Fibroblast of lung (primary cell): ENCODE results near the gene PAK2. TPM values are rescaled to one million over a fixed set of nuclear protein-coding genes. Genes with fewer than 3 reads are reported as not detected.
"Not testable (repeated sequence)": the region's sequence is repeated elsewhere in the genome, so short reads cannot be mapped to it uniquely, and the experiment has no call there.

Experiments used
- DNase-seq, 2 donors: peaks; one replicate each; pipeline versions ENCODE4 v3.0.0 to v3.0.0-alpha.2; 2010; ENCODE audit warnings: low read depth in 2 of 2
- H2AFZ ChIP-seq: 2 replicates; pipeline ENCODE4 v1.5.1; 2012; ENCODE audit warnings: low read length, control low read depth, inconsistent platforms
- H3K27ac ChIP-seq: 2 replicates; pipeline ENCODE4 v1.5.1; 2011; ENCODE audit warnings: low read length, control low read depth; ENCODE audit not compliant: insufficient read depth
- H3K27me3 ChIP-seq: 2 replicates; pipeline ENCODE4 v1.5.1; 2011; ENCODE audit warnings: mild to moderate bottlenecking, low read length; ENCODE audit not compliant: control insufficient read depth, insufficient read depth
- H3K36me3 ChIP-seq: 2 replicates; pipeline ENCODE4 v1.5.1; 2011; ENCODE audit warnings: low read length; ENCODE audit not compliant: control insufficient read depth, insufficient read depth
- H3K4me1 ChIP-seq: 2 replicates; pipeline ENCODE4 v1.5.1; 2011; ENCODE audit warnings: low read length; ENCODE audit not compliant: control insufficient read depth, insufficient read depth; ENCODE audit errors: extremely low read depth
- H3K4me2 ChIP-seq: 2 replicates; pipeline ENCODE4 v1.5.1; 2011; ENCODE audit warnings: low read length, control low read depth; ENCODE audit not compliant: insufficient read depth; ENCODE audit errors: extremely low read depth
- H3K4me3 ChIP-seq, 4 experiments: fragments of 200-600 bp in 1 of 4; sonication (generic) in 1 of 4; replicated peaks in 1 of 4; 2 replicates each; pipeline ENCODE4 v1.5.1; 2011 to 2016; ENCODE audit warnings: low read length in 4 of 4, low read depth in 3 of 4, mild to moderate bottlenecking in 3 of 4, control low read depth in 2 of 4, inconsistent platforms in 1 of 4, mixed read lengths in 1 of 4; ENCODE audit not compliant: insufficient read depth in 1 of 4; ENCODE audit errors: control extremely low read depth in 1 of 4
- H3K79me2 ChIP-seq: 2 replicates; pipeline ENCODE4 v1.5.1; 2012; ENCODE audit warnings: mild to moderate bottlenecking, low read length, inconsistent platforms; ENCODE audit not compliant: control insufficient read depth, insufficient read depth
- H3K9ac ChIP-seq: 2 replicates; pipeline ENCODE4 v1.5.1; 2011; ENCODE audit warnings: mild to moderate bottlenecking, low read length, control low read depth; ENCODE audit not compliant: insufficient read depth
- H3K9me3 ChIP-seq: 2 replicates; pipeline ENCODE4 v1.5.1; 2012; ENCODE audit warnings: low read depth, low read length; ENCODE audit not compliant: control insufficient read depth, insufficient read depth
- H4K20me1 ChIP-seq: 2 replicates; pipeline ENCODE4 v1.5.1; 2011; ENCODE audit warnings: low read length; ENCODE audit not compliant: control insufficient read depth, insufficient read depth; ENCODE audit errors: extremely low read depth
- EZH2 ChIP-seq: IDR thresholded peaks from 2 replicates; pipeline ENCODE4 v1.5.1; 2012; ENCODE audit warnings: low read length, control low read depth, mild to moderate bottlenecking; ENCODE audit errors: missing control alignments
- polyA plus RNA-seq, 2 donors: library from polyadenylated mRNA; depleted of rRNA in 1 of 2; stranded (reverse) in 1 of 2; unstranded in 1 of 2; fragments of >200 nt; gene quantifications; 2 replicates each; pipeline ENCODE4 v1.2.1, GENCODE V29; 2011 to 2012; ENCODE audit warnings: missing spikeins in 1 of 2
- total RNA-seq: library from RNA; depleted of rRNA; stranded (reverse); fragments of >200 nt; gene quantifications from 2 replicates; pipeline ENCODE4 v1.2.1, GENCODE V29; 2014
- TF ChIP-seq, protein P1 (sequence below), 2 donors: IDR thresholded peaks in 1 of 2; conservative IDR thresholded peaks in 1 of 2; 1 replicate in 1 of 2; 2 replicates in 1 of 2; pipeline ENCODE4 v1.5.1; 2011 to 2012; ENCODE audit warnings: low read length in 2 of 2, control low read depth in 1 of 2, inconsistent platforms in 1 of 2, low read depth in 1 of 2, mild to moderate bottlenecking in 1 of 2

Gene PAK2
- total and polyA plus RNA-seq, 2 donors (not counting 1 experiment from before 2014, with no cell fraction given) = 37.5 to 40.7 TPM

DNA sequence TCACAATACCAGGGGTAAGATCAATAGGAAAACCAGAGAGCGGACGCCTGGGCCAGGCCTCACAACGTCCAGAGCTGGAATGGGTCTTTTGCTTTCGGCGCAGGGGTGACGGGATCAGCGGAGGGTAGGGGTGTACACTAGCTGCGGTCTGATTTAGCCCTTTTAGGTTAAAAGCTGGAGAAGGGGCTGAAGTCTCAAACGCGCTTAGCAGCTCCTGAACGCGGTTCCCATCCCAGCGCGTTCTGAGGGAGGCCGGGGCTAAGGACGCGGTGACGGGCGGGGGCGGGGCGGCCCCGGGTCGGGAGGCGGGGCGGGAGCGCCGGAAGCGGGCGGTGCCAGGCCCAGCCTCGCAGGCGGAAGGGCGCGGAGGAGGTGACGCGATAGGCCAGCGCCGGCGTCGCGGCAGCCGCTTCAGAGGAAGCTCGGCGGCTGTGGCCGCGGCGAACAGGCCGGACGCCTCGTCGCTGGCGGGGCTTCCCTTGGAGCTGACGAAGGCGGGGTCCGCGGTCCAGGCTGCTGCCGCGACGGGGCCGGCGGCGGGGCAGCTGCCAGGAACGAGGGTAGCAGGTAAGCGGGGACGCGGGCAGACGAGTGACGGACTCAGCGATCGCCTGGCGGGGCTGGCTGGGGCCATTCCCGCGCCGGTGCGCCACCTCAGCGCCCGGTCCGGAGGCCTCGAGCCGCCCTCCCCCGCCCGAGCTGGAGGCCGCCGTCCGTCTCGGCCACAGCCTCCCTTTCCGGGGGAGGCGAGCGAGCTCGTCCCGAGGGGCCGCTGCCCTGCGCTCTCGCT is 128.0 kb downstream of the PAK2 start, which contains the start of gene SENP5:
SENP5 (plus strand) TSS at position 414 of the 790 bp plus-strand sequence. CDS start 17,262 bp downstream, outside the sequence.
- Histone ChIP-seq H3K27me3 (no peaks in the 10 kb centered on the region), H3K4me3 (peak within 1 kb of the TSS; percentile 68 to 95 (median 82)), H3K9ac (peak within 1 kb of the TSS; percentile 97), H3K4me2 (peak within 1 kb of the TSS; percentile 81), H4K20me1 (no peaks in the 10 kb centered on the region), H3K27ac (peak within 1 kb of the TSS; percentile 92), H3K4me1 (no peaks in the 10 kb centered on the region), H3K9me3 (no peaks in the 10 kb centered on the region), H3K36me3 (no peaks in the 10 kb centered on the region), H3K79me2 (peaks cover 47% of the 10 kb centered on the region), H2AFZ (peak within 1 kb of the TSS; percentile 99)
- TF ChIP-seq EZH2 = no peak
- TF ChIP-seq, protein P1, sequence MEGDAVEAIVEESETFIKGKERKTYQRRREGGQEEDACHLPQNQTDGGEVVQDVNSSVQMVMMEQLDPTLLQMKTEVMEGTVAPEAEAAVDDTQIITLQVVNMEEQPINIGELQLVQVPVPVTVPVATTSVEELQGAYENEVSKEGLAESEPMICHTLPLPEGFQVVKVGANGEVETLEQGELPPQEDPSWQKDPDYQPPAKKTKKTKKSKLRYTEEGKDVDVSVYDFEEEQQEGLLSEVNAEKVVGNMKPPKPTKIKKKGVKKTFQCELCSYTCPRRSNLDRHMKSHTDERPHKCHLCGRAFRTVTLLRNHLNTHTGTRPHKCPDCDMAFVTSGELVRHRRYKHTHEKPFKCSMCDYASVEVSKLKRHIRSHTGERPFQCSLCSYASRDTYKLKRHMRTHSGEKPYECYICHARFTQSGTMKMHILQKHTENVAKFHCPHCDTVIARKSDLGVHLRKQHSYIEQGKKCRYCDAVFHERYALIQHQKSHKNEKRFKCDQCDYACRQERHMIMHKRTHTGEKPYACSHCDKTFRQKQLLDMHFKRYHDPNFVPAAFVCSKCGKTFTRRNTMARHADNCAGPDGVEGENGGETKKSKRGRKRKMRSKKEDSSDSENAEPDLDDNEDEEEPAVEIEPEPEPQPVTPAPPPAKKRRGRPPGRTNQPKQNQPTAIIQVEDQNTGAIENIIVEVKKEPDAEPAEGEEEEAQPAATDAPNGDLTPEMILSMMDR (conservative IDR thresholded peaks at IDR 0.05 in 1 of 2, IDR thresholded peaks at IDR 0.05 in 1 of 2; ENCODE audit: low read depth in 1 of 2, low read length in 2 of 2) = no peak
- DNase-seq = peak; percentile 86 to 88

DNA sequence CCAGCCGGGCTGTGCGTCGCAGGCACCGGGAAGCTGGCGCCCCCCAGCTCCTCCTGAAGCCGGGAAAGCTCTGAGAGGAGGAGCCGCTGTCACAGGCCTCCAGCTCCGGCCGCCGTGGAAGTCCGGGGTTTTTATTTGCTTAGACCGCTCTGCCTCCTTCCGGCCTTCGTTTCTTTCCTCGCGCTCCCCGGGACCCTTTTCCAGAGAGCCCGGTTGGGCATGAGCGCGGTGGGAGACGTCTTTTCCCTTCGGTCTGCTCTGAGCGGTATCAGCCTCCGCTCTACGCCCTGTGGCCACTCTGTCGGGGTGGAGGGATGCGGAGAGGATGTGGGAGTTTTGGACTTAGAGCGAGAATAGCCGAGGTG is 128.6 kb downstream of the PAK2 start:
- Histone ChIP-seq H3K4me1 (no peaks in the 10 kb centered on the region), H3K9me3 (no peaks in the 10 kb centered on the region), H3K79me2 (peaks cover 51% of the 10 kb centered on the region), H3K9ac (peak overlapping the region; percentile 97), H2AFZ (peak overlapping the region; percentile 76), H3K27ac (peak overlapping the region; percentile 92), H3K4me3 (peak overlapping the region; percentile 68 to 95 (median 82)), H3K36me3 (no peaks in the 10 kb centered on the region), H3K4me2 (peak overlapping the region; percentile 81), H3K27me3 (no peaks in the 10 kb centered on the region), H4K20me1 (no peaks in the 10 kb centered on the region)
- no peak for TF ChIP-seq EZH2
- TF ChIP-seq, protein P1 (conservative IDR thresholded peaks at IDR 0.05 in 1 of 2, IDR thresholded peaks at IDR 0.05 in 1 of 2; ENCODE audit: low read depth in 1 of 2, low read length in 2 of 2) = no peak
- peak; percentile 5 to 32 for DNase-seq

DNA sequence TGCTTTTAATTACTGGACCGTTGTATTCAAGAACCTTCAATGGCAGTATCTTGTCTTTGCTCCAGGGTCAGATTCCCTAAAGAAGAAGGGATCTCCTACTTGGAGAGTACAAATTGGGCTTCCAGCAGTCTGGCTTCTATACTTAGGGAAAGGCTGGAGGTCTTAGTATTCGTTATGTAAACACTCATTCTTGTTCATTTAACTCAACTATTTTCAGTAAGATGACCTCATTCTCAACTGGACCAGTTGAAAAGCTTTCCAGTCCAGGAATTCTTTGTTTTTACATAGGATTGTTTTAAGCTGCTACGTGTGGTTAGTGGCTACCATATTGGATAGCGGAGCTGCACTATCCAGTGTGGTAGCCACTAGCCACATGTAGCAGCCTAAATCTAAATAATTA is 132.7 kb downstream of the PAK2 start:
- TF ChIP-seq EZH2 = no peak
- TF ChIP-seq, protein P1 (conservative IDR thresholded peaks at IDR 0.05 in 1 of 2, IDR thresholded peaks at IDR 0.05 in 1 of 2; ENCODE audit: low read depth in 1 of 2, low read length in 2 of 2) = no peak
- H3K27ac ChIP-seq = no peak overlapping the region
- H3K36me3 ChIP-seq = no peaks in the 10 kb centered on the region
- no peaks in the 10 kb centered on the region for H4K20me1 ChIP-seq
- H3K9me3 ChIP-seq = no peaks in the 10 kb centered on the region
- no peaks in the 10 kb centered on the region for H3K4me1 ChIP-seq
- DNase-seq = peak; percentile 19 to 43
- H3K4me3 ChIP-seq = no peak overlapping the region
- peaks cover 88% of the 10 kb centered on the region for H3K79me2 ChIP-seq
- H2AFZ ChIP-seq = no peak overlapping the region
- H3K9ac ChIP-seq = no peak overlapping the region
- H3K27me3 ChIP-seq = no peaks in the 10 kb centered on the region
- no peak overlapping the region for H3K4me2 ChIP-seq

DNA sequence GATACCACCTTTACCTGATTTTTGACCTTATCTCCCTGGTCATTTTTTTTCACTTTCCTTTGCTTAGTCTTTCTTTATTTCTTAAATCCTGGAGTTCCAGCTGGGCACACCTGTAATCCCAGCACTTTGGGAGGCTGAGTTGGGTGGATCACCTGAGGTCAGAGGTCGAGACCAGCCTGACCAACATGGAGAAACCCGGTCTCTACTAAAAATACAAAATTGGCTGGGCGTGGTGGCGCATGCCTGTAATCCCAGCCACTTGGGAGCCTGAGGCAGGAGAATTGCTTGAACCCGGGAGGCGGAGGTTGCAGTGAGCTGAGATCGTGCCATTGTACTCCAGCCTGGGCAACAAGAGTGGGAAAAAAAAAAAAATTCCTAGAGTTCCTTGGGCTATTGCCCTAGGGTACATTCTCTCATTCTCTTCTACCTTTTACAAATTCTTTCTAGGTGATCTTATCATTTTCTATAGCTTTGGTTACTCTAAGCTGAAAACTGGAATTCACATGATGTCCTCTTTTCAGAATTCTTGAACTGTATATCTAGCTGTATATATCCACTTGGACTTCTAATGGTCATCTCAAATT is 134.9 kb downstream of the PAK2 start:
- not testable (repeated sequence) for H3K4me1 ChIP-seq, H3K27ac ChIP-seq, H3K36me3 ChIP-seq, H3K9me3 ChIP-seq, H2AFZ ChIP-seq, H3K4me2 ChIP-seq, DNase-seq, H3K9ac ChIP-seq, H4K20me1 ChIP-seq, H3K27me3 ChIP-seq, H3K4me3 ChIP-seq
- H3K79me2 ChIP-seq = peaks cover 91% of the 10 kb centered on the region
